ENCODE data around the gene RABGAP1L.

- TF ChIP-seq CTCF (IDR thresholded peaks at IDR 0.05), result no peak
- no peak for TF ChIP-seq EP300 (IDR thresholded peaks at IDR 0.05)
- no peak for TF ChIP-seq POLR2A (IDR thresholded peaks at IDR 0.05)
Observed at GRCh38 chr1:174606471-174606870, 447.2 kb downstream of the RABGAP1L start.
